ENCODE data around the gene KCNIP4.

Gene KCNIP4

GRCh38 chr4:21915761-21916160 lies 32.8 kb downstream of the KCNIP4 start:
- no peak for TF ChIP-seq CTCF (IDR thresholded peaks at IDR 0.05; ENCODE audit: insufficient read depth, low read depth, low read length, missing control alignments)
- H3K4me3 ChIP-seq (ENCODE audit: low read length): no peak overlapping the region
- no peak for DNase-seq (ENCODE audit: low read depth)

- TF ChIP-seq CTCF (IDR thresholded peaks at IDR 0.05; ENCODE audit: insufficient read depth, low read depth, low read length, missing control alignments): no peak
- peak; percentile 59 for DNase-seq (ENCODE audit: low read depth)
- H3K4me3 ChIP-seq (ENCODE audit: low read length): no peak overlapping the region
Measured at GRCh38 chr4:21901831-21902230, 46.7 kb downstream of the KCNIP4 start.

- H3K4me3 ChIP-seq (ENCODE audit: low read length): no peak overlapping the region
- no peak for DNase-seq (ENCODE audit: low read depth)
- no peak for TF ChIP-seq CTCF (IDR thresholded peaks at IDR 0.05; ENCODE audit: insufficient read depth, low read depth, low read length, missing control alignments)
Measured at GRCh38 chr4:21901281-21901680, 47.3 kb downstream of the KCNIP4 start.

- no peak overlapping the region for H3K4me3 ChIP-seq (ENCODE audit: low read length)
- no peak for DNase-seq (ENCODE audit: low read depth)
- no peak for TF ChIP-seq CTCF (IDR thresholded peaks at IDR 0.05; ENCODE audit: insufficient read depth, low read depth, low read length, missing control alignments)
Measured at GRCh38 chr4:21900211-21900610, 48.4 kb downstream of the KCNIP4 start.

- no peak overlapping the region for H3K4me3 ChIP-seq (ENCODE audit: low read length)
- no peak for TF ChIP-seq CTCF (IDR thresholded peaks at IDR 0.05; ENCODE audit: insufficient read depth, low read depth, low read length, missing control alignments)
- no peak for DNase-seq (ENCODE audit: low read depth)
Measured at GRCh38 chr4:21898101-21898500, 50.5 kb downstream of the KCNIP4 start.

GRCh38 chr4:21896767-21897166 lies 51.8 kb downstream of the KCNIP4 start:
- no peak for DNase-seq (ENCODE audit: low read depth)
- TF ChIP-seq CTCF (IDR thresholded peaks at IDR 0.05; ENCODE audit: insufficient read depth, low read depth, low read length, missing control alignments): no peak
- H3K4me3 ChIP-seq (ENCODE audit: low read length): no peak overlapping the region

- H3K4me3 ChIP-seq (ENCODE audit: low read length): no peak overlapping the region
- no peak for TF ChIP-seq CTCF (IDR thresholded peaks at IDR 0.05; ENCODE audit: insufficient read depth, low read depth, low read length, missing control alignments)
- DNase-seq (ENCODE audit: low read depth): no peak
Measured at GRCh38 chr4:21893136-21893535, 55.4 kb downstream of the KCNIP4 start.
